ENCODE data around the gene SPTAN1.

The SPTAN1 gene

DNA sequence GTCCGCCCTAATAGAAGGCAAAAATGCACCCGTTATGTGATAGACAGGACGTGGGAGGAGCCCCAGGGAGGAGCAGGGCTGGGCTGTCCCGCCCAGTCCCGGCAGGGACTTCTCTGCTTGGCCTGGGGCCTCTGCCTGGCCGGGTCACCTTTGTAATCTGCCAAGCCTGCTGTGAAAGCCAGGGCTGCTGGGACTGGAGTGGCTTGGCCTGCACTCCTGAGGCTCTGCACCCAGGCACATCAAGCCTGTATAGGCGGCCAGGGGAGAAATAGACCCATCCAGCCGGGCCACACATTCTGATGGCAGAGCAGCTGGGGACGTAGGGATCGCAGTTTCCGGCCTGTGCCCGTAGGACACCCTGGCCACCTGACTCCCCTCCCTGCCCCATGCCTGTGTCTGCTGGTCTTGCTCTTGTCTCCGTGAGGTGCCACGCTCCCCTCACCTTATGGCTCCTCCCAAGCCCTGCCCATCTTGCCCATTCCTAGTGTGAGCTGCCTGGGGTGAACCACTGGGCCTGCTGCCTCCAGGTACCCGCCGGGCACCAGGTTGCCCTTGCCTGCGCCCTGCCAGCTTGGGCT lies 76.2 kb downstream of the SPTAN1 start:
- TF ChIP-seq, protein P1, sequence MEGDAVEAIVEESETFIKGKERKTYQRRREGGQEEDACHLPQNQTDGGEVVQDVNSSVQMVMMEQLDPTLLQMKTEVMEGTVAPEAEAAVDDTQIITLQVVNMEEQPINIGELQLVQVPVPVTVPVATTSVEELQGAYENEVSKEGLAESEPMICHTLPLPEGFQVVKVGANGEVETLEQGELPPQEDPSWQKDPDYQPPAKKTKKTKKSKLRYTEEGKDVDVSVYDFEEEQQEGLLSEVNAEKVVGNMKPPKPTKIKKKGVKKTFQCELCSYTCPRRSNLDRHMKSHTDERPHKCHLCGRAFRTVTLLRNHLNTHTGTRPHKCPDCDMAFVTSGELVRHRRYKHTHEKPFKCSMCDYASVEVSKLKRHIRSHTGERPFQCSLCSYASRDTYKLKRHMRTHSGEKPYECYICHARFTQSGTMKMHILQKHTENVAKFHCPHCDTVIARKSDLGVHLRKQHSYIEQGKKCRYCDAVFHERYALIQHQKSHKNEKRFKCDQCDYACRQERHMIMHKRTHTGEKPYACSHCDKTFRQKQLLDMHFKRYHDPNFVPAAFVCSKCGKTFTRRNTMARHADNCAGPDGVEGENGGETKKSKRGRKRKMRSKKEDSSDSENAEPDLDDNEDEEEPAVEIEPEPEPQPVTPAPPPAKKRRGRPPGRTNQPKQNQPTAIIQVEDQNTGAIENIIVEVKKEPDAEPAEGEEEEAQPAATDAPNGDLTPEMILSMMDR (IDR thresholded peaks at IDR 0.05; ENCODE audit: low read depth, low read length), result no peak
- no peak for DNase-seq (ENCODE audit: extremely low read depth, low read depth)

DNA sequence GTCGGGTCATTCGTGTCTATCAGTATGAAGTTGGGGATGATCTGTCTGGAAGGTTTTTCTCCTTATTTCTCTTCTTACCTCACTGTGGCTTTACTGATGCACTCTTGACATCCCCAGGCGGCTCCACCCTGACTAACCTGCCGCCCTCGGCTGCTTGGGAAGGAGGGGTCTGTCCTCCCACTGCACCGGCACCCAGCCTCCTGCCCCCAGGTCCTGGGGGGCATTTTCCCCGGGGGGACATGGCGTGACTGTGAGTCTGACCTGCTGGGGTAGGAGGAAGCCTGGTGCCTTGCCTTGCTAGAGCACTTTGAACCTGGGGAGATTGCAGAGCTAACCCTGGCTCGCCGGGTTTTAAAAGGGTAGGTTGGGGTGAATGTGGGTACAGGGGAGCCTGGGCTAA lies 76.7 kb downstream of the SPTAN1 start:
- TF ChIP-seq, protein P1 (IDR thresholded peaks at IDR 0.05; ENCODE audit: low read depth, low read length), result no peak

DNA sequence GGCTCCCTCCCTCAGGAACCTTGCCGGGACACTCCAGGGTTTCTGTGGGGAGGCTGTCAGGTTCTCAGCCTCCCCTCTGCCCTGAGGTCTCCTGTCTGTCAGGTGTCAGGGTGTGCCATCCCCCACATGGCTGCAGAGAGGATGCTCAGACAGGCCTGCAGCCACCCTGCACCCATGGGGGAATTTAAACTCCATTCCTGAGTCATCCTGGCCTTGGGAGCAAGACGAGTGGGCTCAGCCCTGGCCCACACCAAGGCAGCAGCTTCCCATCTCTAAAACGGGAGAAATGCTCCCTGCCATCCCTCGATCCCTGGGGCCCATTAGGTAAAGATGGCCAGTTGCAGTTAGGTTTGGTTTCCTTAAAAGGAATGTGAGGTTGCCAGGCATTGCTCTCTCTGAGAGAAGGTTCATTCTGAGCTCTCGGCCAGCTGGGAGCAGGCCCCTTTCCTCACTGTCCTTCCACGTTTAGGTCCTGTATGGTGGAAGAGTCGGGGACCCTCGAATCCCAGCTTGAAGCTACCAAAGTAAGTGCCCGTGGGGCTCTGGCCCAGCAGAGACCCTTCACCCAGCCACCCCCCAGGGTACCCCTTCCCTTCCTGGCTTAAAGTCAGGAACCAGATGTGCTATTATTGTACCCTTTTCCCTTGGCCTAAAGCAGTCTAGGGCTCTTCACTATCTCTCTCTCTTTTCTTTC lies 77.6 kb downstream of the SPTAN1 start:
- DNase-seq (ENCODE audit: extremely low read depth, low read depth), result no peak
- TF ChIP-seq, protein P1 (IDR thresholded peaks at IDR 0.05; ENCODE audit: low read depth, low read length), result no peak

More for the DNA sequence above, 76.7 kb downstream of the SPTAN1 start:
- no peak for DNase-seq (ENCODE audit: extremely low read depth, low read depth)

DNA sequence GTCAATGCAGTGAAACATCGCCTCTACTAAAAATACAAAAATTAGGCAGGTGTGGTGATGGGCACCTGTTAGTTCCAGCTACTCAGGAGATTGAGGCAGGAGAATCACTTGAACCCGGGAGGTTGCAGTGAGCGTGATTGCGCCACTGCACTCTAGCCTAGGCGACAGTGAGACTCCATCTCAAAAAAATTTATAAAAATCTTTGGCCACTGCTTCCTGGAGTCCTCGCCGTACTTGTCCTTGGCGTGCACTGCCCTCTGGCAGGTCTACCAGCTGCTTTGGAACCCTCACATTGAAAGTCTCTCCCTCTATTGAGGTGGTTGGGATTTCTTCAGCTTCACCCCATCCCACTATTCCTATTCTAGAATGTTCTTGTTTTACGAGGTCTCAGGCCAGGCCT lies 79.2 kb downstream of the SPTAN1 start:
- TF ChIP-seq, protein P1 (IDR thresholded peaks at IDR 0.05; ENCODE audit: low read depth, low read length), result no peak
- no peak for DNase-seq (ENCODE audit: extremely low read depth, low read depth)

DNA sequence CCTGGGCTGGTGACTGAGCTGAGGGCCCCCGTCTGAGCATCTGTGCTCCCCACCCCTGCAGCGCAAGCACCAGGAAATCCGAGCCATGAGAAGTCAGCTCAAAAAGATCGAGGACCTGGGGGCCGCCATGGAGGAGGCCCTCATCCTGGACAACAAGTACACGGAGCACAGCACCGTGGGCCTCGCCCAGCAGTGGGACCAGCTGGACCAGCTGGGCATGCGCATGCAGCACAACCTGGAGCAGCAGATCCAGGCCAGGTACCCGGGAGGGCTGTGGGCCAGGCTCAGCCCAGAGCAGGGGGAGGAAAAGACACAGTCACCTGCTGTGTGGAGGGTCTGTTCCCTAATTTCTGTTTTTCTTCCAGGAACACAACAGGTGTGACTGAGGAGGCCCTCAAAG lies 79.7 kb downstream of the SPTAN1 start:
- DNase-seq (ENCODE audit: extremely low read depth, low read depth), result no peak
- TF ChIP-seq, protein P1 (IDR thresholded peaks at IDR 0.05; ENCODE audit: low read depth, low read length), result no peak

DNA sequence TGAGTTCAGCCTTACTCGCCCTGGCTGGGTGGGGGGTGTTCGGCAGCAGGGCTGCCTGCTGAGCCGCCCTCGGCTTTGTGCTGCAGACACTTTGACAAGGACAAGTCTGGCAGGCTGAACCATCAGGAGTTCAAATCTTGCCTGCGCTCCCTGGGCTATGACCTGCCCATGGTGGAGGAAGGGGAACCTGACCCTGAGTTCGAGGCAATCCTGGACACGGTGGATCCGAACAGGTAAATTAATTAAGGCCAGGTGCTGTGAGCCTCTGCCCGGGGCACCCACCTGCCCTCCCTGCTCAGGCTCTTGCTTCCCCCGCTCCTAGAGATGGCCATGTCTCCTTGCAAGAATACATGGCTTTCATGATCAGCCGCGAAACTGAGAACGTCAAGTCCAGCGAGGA lies 80.1 kb downstream of the SPTAN1 start:
- no peak for DNase-seq (ENCODE audit: extremely low read depth, low read depth)
- TF ChIP-seq, protein P1 (IDR thresholded peaks at IDR 0.05; ENCODE audit: low read depth, low read length), result no peak

DNA sequence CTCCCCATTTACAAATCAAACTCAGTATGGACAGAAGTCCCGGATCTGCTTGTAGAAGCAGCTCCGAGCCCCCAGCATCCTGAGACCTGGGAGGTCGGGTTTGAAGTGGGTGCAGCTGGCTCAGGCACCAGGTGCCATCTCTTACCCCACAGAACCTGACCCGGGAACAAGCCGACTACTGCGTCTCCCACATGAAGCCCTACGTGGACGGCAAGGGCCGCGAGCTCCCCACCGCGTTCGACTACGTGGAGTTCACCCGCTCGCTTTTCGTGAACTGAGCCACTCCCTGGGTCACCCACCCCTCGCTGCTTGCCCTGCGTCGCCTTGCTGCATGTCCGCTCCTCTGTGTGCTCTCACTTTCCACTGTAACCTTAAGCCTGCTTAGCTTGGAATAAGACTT lies 80.7 kb downstream of the SPTAN1 start:
- no peak for DNase-seq (ENCODE audit: extremely low read depth, low read depth)
- TF ChIP-seq, protein P1 (IDR thresholded peaks at IDR 0.05; ENCODE audit: low read depth, low read length), result no peak

All from AG09319 (cell line).